ENCODE data around the gene WEE2. TPM values are rescaled to one million over a fixed set of nuclear protein-coding genes. Genes with fewer than 3 reads are reported as not detected.
A peak's percentile ranks its signal among the peaks of the same experiment; 100 is the strongest.

Gene WEE2
- not detected for total RNA-seq

- H3K9me3 Mint-ChIP-seq: no peaks in the 10 kb centered on the region
- DNase-seq (ENCODE audit: low spot score in 2 of 2) (no peak), ATAC-seq (no peak)
- no peaks in the 10 kb centered on the region for H3K36me3 Mint-ChIP-seq
- no peak within 1 kb of the TSS for H3K27ac Mint-ChIP-seq
Observed at GRCh38 chr7:141708351-141708750, at the start of gene WEE2. TSS of gene WEE2 (plus strand) at chr7:141708353. CDS start at chr7:141708759, 406 bp downstream.

GRCh38 chr7:141659501-141659900, 48.7 kb upstream of the WEE2 start:
- DNase-seq (ENCODE audit: low spot score in 2 of 2) (no peak), ATAC-seq (no peak)
- peak overlapping the region; percentile 3 to 68 for H3K27ac Mint-ChIP-seq
- peaks cover 0 to 12% of the 10 kb centered on the region in 2 donors for H3K36me3 Mint-ChIP-seq
- no peaks in the 10 kb centered on the region for H3K9me3 Mint-ChIP-seq

GRCh38 chr7:141660259-141660658, 47.9 kb upstream of the WEE2 start:
- Mint-ChIP-seq H3K36me3 (peaks cover 0 to 12% of the 10 kb centered on the region in 2 donors), H3K27ac (peak overlapping the region; percentile 45 to 68), H3K9me3 (no peaks in the 10 kb centered on the region)
- DNase-seq (ENCODE audit: low spot score in 2 of 2) (no peak), ATAC-seq (no peak)

GRCh38 chr7:141663081-141663849, 44.9 kb upstream of the WEE2 start:
- DNase-seq (ENCODE audit: low spot score in 2 of 2): no peak
- no peaks in the 10 kb centered on the region for H3K9me3 Mint-ChIP-seq
- H3K36me3 Mint-ChIP-seq: peaks cover 0 to 12% of the 10 kb centered on the region in 2 donors
- ATAC-seq: peak in 1 of 2 donors; percentile 38
- H3K27ac Mint-ChIP-seq: peak overlapping the region; percentile 60 to 82

GRCh38 chr7:141664450-141664849, 43.7 kb upstream of the WEE2 start:
- Mint-ChIP-seq H3K9me3 (no peaks in the 10 kb centered on the region), H3K36me3 (peaks cover 0 to 11% of the 10 kb centered on the region in 2 donors), H3K27ac (peak overlapping the region in 1 of 2 donors; percentile 61)
- DNase-seq (ENCODE audit: low spot score in 2 of 2) (no peak), ATAC-seq (no peak)

- Mint-ChIP-seq H3K36me3 (peaks cover 0 to 6% of the 10 kb centered on the region in 2 donors), H3K27ac (peak overlapping the region; percentile 61 to 91)
- ATAC-seq: no peak
Observed at GRCh38 chr7:141665208-141666035, 42.7 kb upstream of the WEE2 start.

GRCh38 chr7:141666071-141666470, 42.1 kb upstream of the WEE2 start:
- H3K36me3 Mint-ChIP-seq: peaks cover 0 to 6% of the 10 kb centered on the region in 2 donors
- no peak for ATAC-seq
- DNase-seq (ENCODE audit: low spot score in 2 of 2): no peak
- no peaks in the 10 kb centered on the region for H3K9me3 Mint-ChIP-seq
- peak overlapping the region; percentile 21 to 91 for H3K27ac Mint-ChIP-seq

More at GRCh38 chr7:141665208-141666035, 42.7 kb upstream of the WEE2 start:
- no peak for DNase-seq (ENCODE audit: low spot score in 2 of 2)
- no peaks in the 10 kb centered on the region for H3K9me3 Mint-ChIP-seq

- no peak for ATAC-seq
- H3K36me3 Mint-ChIP-seq: no peaks in the 10 kb centered on the region
- peak overlapping the region in 1 of 2 donors; percentile 54 for H3K27ac Mint-ChIP-seq
Observed at GRCh38 chr7:141668853-141669252, 39.3 kb upstream of the WEE2 start.

DNA sequence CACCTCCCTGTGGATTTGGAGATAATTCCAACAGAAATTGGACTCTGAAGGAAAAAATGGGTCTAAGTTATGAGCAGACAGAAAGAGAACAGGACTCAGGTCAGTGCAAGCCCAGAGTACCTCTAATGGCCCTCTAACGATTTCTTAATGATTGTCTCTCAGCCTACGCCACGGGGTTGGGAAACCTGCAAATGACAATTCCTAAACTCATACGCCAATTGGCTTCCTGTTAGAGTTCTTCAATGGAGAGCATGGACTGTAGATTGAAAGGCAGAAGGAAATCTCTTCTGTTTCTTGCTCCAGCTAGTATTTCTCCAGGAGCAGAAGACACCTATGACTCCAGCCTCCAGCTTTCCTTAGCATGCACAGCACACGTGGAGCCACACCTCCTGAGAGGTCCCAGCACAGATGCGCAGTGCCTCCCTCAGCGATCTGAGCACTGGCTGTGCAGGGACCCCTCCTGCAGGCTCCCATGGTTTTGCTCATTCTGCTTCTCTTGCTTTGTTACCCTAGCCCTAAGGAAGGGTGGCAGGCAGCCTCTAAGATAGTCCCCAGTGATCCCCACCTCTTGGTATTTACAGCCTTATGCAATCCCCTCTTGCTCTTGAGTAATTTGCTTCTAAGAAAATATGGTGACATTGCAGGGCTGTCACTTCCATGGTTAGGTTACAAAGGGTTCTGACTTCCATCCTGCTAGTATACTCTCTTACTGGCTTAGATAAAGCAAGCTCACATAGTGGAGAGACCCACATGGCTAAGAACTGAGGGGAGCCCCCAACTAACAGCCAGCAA, 36.3 kb upstream of the WEE2 start:
- Mint-ChIP-seq H3K27ac (peak overlapping the region; percentile 24 to 60), H3K9me3 (no peaks in the 10 kb centered on the region), H3K36me3 (peaks cover 0 to 5% of the 10 kb centered on the region in 2 donors)
- DNase-seq (ENCODE audit: low spot score in 2 of 2) (no peak), ATAC-seq (no peak)

More at GRCh38 chr7:141668853-141669252, 39.3 kb upstream of the WEE2 start:
- H3K9me3 Mint-ChIP-seq: no peaks in the 10 kb centered on the region
- no peak for DNase-seq (ENCODE audit: low spot score in 2 of 2)

GRCh38 chr7:141673346-141673745, 34.8 kb upstream of the WEE2 start:
- peaks cover 0 to 5% of the 10 kb centered on the region in 2 donors for H3K36me3 Mint-ChIP-seq
- no peak for ATAC-seq
- no peak for DNase-seq (ENCODE audit: low spot score in 2 of 2)
- H3K9me3 Mint-ChIP-seq: no peaks in the 10 kb centered on the region
- no peak overlapping the region for H3K27ac Mint-ChIP-seq

- H3K9me3 Mint-ChIP-seq: no peaks in the 10 kb centered on the region
- DNase-seq (ENCODE audit: low spot score in 2 of 2): no peak
- ATAC-seq: no peak
- peaks cover 0 to 5% of the 10 kb centered on the region in 2 donors for H3K36me3 Mint-ChIP-seq
- peak overlapping the region in 1 of 2 donors; percentile 88 for H3K27ac Mint-ChIP-seq
Observed at GRCh38 chr7:141674171-141674671, 33.9 kb upstream of the WEE2 start.

DNA sequence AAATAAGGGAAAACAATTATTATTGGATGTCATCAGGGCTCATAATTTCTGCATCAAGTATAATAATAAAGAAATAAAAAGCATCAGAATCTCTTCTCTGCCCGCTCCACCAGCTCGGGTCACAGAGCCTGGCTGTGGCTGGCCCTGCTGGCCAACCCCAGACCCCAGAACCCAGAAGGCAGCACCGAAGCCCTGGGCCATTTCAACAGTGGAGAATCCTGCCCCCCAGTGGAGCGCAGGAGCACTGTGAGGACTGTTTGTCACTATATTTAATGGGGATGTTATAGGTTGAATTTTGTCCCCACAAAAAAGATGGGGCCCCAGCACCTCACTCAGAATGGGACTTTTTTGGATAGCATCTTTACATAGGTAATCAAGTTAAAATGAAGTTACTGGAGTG, 33.5 kb upstream of the WEE2 start:
- Mint-ChIP-seq H3K9me3 (no peaks in the 10 kb centered on the region), H3K27ac (peak overlapping the region in 1 of 2 donors; percentile 88), H3K36me3 (peaks cover 0 to 5% of the 10 kb centered on the region in 2 donors)
- ATAC-seq: no peak
- DNase-seq (ENCODE audit: low spot score in 2 of 2): no peak

- Mint-ChIP-seq H3K27ac (peak overlapping the region in 1 of 2 donors; percentile 29), H3K9me3 (no peaks in the 10 kb centered on the region), H3K36me3 (peaks cover 4 to 5% of the 10 kb centered on the region in 2 donors)
- no peak for ATAC-seq
- no peak for DNase-seq (ENCODE audit: low spot score in 2 of 2)
Observed at GRCh38 chr7:141675436-141676215, 32.5 kb upstream of the WEE2 start.

- Mint-ChIP-seq H3K9me3 (no peaks in the 10 kb centered on the region), H3K27ac (no peak overlapping the region), H3K36me3 (peaks cover 5 to 10% of the 10 kb centered on the region in 2 donors)
- ATAC-seq: no peak
- no peak for DNase-seq (ENCODE audit: low spot score in 2 of 2)
Observed at GRCh38 chr7:141676618-141677017, 31.5 kb upstream of the WEE2 start.

DNA sequence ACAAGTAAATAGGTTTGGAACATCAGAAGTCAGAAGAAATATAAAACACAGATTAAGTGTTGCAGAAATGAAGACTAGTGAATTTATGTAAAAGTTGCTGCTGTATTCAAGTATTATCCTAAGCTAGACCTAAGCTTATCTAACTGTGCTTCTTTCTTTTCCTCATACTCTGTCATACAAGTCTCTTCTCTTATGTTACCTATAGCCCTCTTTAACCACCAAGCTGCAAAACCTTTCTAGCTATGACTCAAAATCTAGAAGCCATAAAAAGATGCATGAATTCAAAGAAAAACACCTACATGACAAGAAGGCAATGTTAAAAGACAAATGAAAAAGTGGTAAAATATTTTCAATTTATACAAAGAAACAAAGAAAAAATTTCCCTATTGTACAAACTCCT, 29.1 kb upstream of the WEE2 start:
- peak; percentile 75 to 96 for ATAC-seq
- H3K27ac Mint-ChIP-seq: peak overlapping the region in 1 of 2 donors; percentile 41
- DNase-seq (ENCODE audit: low spot score in 2 of 2): no peak
- H3K9me3 Mint-ChIP-seq: no peaks in the 10 kb centered on the region
- H3K36me3 Mint-ChIP-seq: peaks cover 4 to 10% of the 10 kb centered on the region in 2 donors

Data from activated naive CD4-positive, alpha-beta T cell treated with anti-CD3 and anti-CD28 coated beads, Interleukin-2, amount 50 U/mL, for 72 hours (primary cell).